Activated CD8-positive, alpha-beta T cell treated with anti-CD3 and anti-CD28 coated beads, Interleukin-2, amount 10 ng/mL, durations not matched to agents 7 days and 5 days (primary cell): ENCODE results near the gene PALB2. TPM values are rescaled to one million over a fixed set of nuclear protein-coding genes. Genes with fewer than 3 reads are reported as not detected.
"Not testable (repeated sequence)": the region's sequence is repeated elsewhere in the genome, so short reads cannot be mapped to it uniquely, and the experiment has no call there.

Experiments used
- ATAC-seq: fragments of 150-1000 bp; cut with Tn5 transposase; one replicate; pipeline ENCODE4 v1.10.0; 2021; ENCODE audit warnings: moderate library complexity
- CTCF ChIA-PET: fragments of 350-600 bp; sonication (Branson Sonifier 250); formaldehyde crosslinking; loops from one replicate; lab custom pipeline; 2021; ENCODE audit warnings: antibody characterized with exemption; lab: Charles Lee
- POLR2A ChIA-PET: fragments of 350-600 bp; sonication (Branson Sonifier 250); formaldehyde crosslinking; loops from one replicate; lab custom pipeline; 2021; ENCODE audit warnings: antibody characterized with exemption; lab: Charles Lee
- DNase-seq: peaks from one replicate; pipeline ENCODE4 v3.0.0-alpha.2; 2020
- H3K27ac Mint-ChIP-seq: one replicate; pipeline ENCODE4 v1.8.0; 2021; ENCODE audit warnings: mild to moderate bottlenecking, mixed read lengths
- H3K27me3 Mint-ChIP-seq: one replicate; pipeline ENCODE4 v1.8.0; 2021; ENCODE audit warnings: low read depth, mixed read lengths
- H3K36me3 Mint-ChIP-seq: one replicate; pipeline ENCODE4 v1.8.0; 2021; ENCODE audit warnings: low read depth, mixed read lengths
- H3K4me1 Mint-ChIP-seq: one replicate; pipeline ENCODE4 v1.8.0; 2021; ENCODE audit warnings: low read depth, mixed read lengths
- H3K4me3 Mint-ChIP-seq: one replicate; pipeline ENCODE4 v1.8.0; 2021; ENCODE audit warnings: mild to moderate bottlenecking, mixed read lengths
- H3K9me3 Mint-ChIP-seq: one replicate; pipeline ENCODE4 v1.8.0; 2022; ENCODE audit warnings: mixed read lengths; ENCODE audit not compliant: insufficient read depth
- total RNA-seq, 2 experiments: library from RNA; stranded (reverse); gene quantifications; one replicate each; pipeline ENCODE4 v1.2.3, GENCODE V29; 2021

Gene PALB2
- total RNA-seq, 2 experiments from 2014 or later, result 22.7 to 26.1 TPM

GRCh38 chr16:23597003-23597756 is 43.9 kb downstream of the PALB2 start:
- H3K4me1 Mint-ChIP-seq, result peaks cover 27% of the 10 kb centered on the region
- H3K9me3 Mint-ChIP-seq, result no peaks in the 10 kb centered on the region
- ATAC-seq (no peak), DNase-seq (peak; percentile 44)
- no peak overlapping the region for H3K4me3 Mint-ChIP-seq
- peaks cover 17% of the 10 kb centered on the region for H3K36me3 Mint-ChIP-seq
- ChIA-PET CTCF (interaction anchor here (0.5 to 2.3 kb wide), 32 partner anchors 8 to 573 kb away, joined by 3 to 15 read pairs (median 4); partner anchors contain the start of genes DCTN5, EARS2, PALB2 and UBFD1), POLR2A (interaction anchor here (0.9 to 1.4 kb wide), 3 partner anchors 36 to 44 kb away, joined by 3 to 5 read pairs (median 4); partner anchors contain the start of genes DCTN5, EARS2, PALB2 and UBFD1)
- no peaks in the 10 kb centered on the region for H3K27me3 Mint-ChIP-seq
- peak overlapping the region; percentile 60 for H3K27ac Mint-ChIP-seq

- Mint-ChIP-seq H3K9me3 (no peaks in the 10 kb centered on the region), H3K4me1 (peaks cover 29% of the 10 kb centered on the region), H3K36me3 (peaks cover 23% of the 10 kb centered on the region), H3K27me3 (no peaks in the 10 kb centered on the region), H3K27ac (peak within 1 kb of the TSS; percentile 80), H3K4me3 (peak within 1 kb of the TSS; percentile 89)
- CTCF ChIA-PET, result interaction anchor here (0.5 to 2.3 kb wide), 31 partner anchors 8 to 574 kb away, joined by 3 to 15 read pairs (median 4); partner anchors contain the start of genes DCTN5, EARS2, PALB2 and UBFD1
- POLR2A ChIA-PET, result interaction anchor here (0.9 to 1.4 kb wide), 3 partner anchors 35 to 45 kb away, joined by 3 to 5 read pairs (median 4); partner anchors contain the start of genes DCTN5, EARS2, PALB2 and UBFD1
- ATAC-seq (peak; percentile 99), DNase-seq (peak; percentile 93)
Measured at GRCh38 chr16:23595951-23596720, 45.0 kb downstream of the PALB2 start, which contains the start of gene NDUFAB1. TSS of gene NDUFAB1 (minus strand) at chr16:23596316. CDS start at chr16:23596290, 26 bp downstream.

GRCh38 chr16:23595246-23595950 is 45.7 kb downstream of the PALB2 start:
- Mint-ChIP-seq H3K36me3 (peaks cover 25% of the 10 kb centered on the region), H3K4me3 (peak overlapping the region; percentile 89), H3K9me3 (no peaks in the 10 kb centered on the region), H3K4me1 (peaks cover 29% of the 10 kb centered on the region), H3K27me3 (no peaks in the 10 kb centered on the region), H3K27ac (peak overlapping the region; percentile 75)
- ChIA-PET POLR2A (interaction anchor here (0.6 kb wide), 1 partner anchor 453 kb away, joined by 6 read pairs; no protein-coding TSS in a partner anchor), CTCF (no interaction called here)
- DNase-seq (peak; percentile 23), ATAC-seq (peak; percentile 30)

- Mint-ChIP-seq H3K4me1 (peaks cover 29% of the 10 kb centered on the region), H3K27ac (no peak overlapping the region), H3K4me3 (no peak overlapping the region), H3K27me3 (no peaks in the 10 kb centered on the region), H3K9me3 (no peaks in the 10 kb centered on the region), H3K36me3 (peaks cover 28% of the 10 kb centered on the region)
- DNase-seq (no peak), ATAC-seq (no peak)
- ChIA-PET CTCF (no interaction called here), POLR2A (no interaction called here)
Measured at GRCh38 chr16:23594186-23594585, 46.9 kb downstream of the PALB2 start.

GRCh38 chr16:23590181-23590580 is 50.9 kb downstream of the PALB2 start:
- Mint-ChIP-seq H3K36me3 (peaks cover 41% of the 10 kb centered on the region), H3K27me3 (no peaks in the 10 kb centered on the region), H3K9me3 (no peaks in the 10 kb centered on the region), H3K4me1 (peaks cover 17% of the 10 kb centered on the region), H3K27ac (no peak overlapping the region), H3K4me3 (no peak overlapping the region)
- ChIA-PET POLR2A (interaction anchor here (0.9 kb wide), 1 partner anchor 31 kb away, joined by 4 read pairs; no protein-coding TSS in a partner anchor), CTCF (no interaction called here)
- ATAC-seq, result no peak
- no peak for DNase-seq

GRCh38 chr16:23587726-23588125 is 53.4 kb downstream of the PALB2 start:
- DNase-seq (no peak), ATAC-seq (no peak)
- no peak overlapping the region for H3K4me3 Mint-ChIP-seq
- peak overlapping the region; percentile 43 for H3K27ac Mint-ChIP-seq
- H3K27me3 Mint-ChIP-seq, result no peaks in the 10 kb centered on the region
- peaks cover 2% of the 10 kb centered on the region for H3K4me1 Mint-ChIP-seq
- H3K36me3 Mint-ChIP-seq, result peaks cover 46% of the 10 kb centered on the region
- ChIA-PET CTCF (interaction anchor here (1.2 kb wide), 1 partner anchor 9 kb away, joined by 3 read pairs; no protein-coding TSS in a partner anchor), POLR2A (no interaction called here)
- H3K9me3 Mint-ChIP-seq, result no peaks in the 10 kb centered on the region

GRCh38 chr16:23584186-23585076 is 56.7 kb downstream of the PALB2 start:
- Mint-ChIP-seq H3K4me1 (no peaks in the 10 kb centered on the region), H3K27ac (peak overlapping the region; percentile 11)
- no peak for ATAC-seq

GRCh38 chr16:23583271-23583670 is 57.8 kb downstream of the PALB2 start:
- POLR2A ChIA-PET, H3K27me3 Mint-ChIP-seq, H3K4me3 Mint-ChIP-seq, H3K27ac Mint-ChIP-seq, ATAC-seq, DNase-seq, H3K9me3 Mint-ChIP-seq, H3K4me1 Mint-ChIP-seq, CTCF ChIA-PET: not testable (repeated sequence)
- H3K36me3 Mint-ChIP-seq, result peaks cover 43% of the 10 kb centered on the region

More at GRCh38 chr16:23584186-23585076, 56.7 kb downstream of the PALB2 start:
- CTCF ChIA-PET, result no interaction called here
- no peak overlapping the region for H3K4me3 Mint-ChIP-seq
- no peak for DNase-seq
- POLR2A ChIA-PET, result no interaction called here
- H3K36me3 Mint-ChIP-seq, result peaks cover 44% of the 10 kb centered on the region
- H3K9me3 Mint-ChIP-seq, result no peaks in the 10 kb centered on the region
- H3K27me3 Mint-ChIP-seq, result no peaks in the 10 kb centered on the region

GRCh38 chr16:23581764-23582163 is 59.3 kb downstream of the PALB2 start:
- no peak overlapping the region for H3K4me3 Mint-ChIP-seq
- H3K27me3 Mint-ChIP-seq, result no peaks in the 10 kb centered on the region
- no peak overlapping the region for H3K27ac Mint-ChIP-seq
- no peaks in the 10 kb centered on the region for H3K4me1 Mint-ChIP-seq
- ATAC-seq (no peak), DNase-seq (no peak)
- ChIA-PET POLR2A (no interaction called here), CTCF (interaction anchor here (1.2 kb wide), 1 partner anchor 15 kb away, joined by 3 read pairs; no protein-coding TSS in a partner anchor)
- no peaks in the 10 kb centered on the region for H3K9me3 Mint-ChIP-seq
- H3K36me3 Mint-ChIP-seq, result peaks cover 40% of the 10 kb centered on the region

GRCh38 chr16:23580391-23580790 is 60.7 kb downstream of the PALB2 start:
- ATAC-seq (no peak), DNase-seq (no peak)
- Mint-ChIP-seq H3K4me1 (no peaks in the 10 kb centered on the region), H3K36me3 (peaks cover 33% of the 10 kb centered on the region), H3K27ac (no peak overlapping the region), H3K27me3 (no peaks in the 10 kb centered on the region), H3K4me3 (no peak overlapping the region), H3K9me3 (no peaks in the 10 kb centered on the region)
- CTCF ChIA-PET, result interaction anchor here (0.7 kb wide), 1 partner anchor 16 kb away, joined by 3 read pairs; no protein-coding TSS in a partner anchor
- POLR2A ChIA-PET, result interaction anchor here (1.0 kb wide), 1 partner anchor 9 kb away, joined by 4 read pairs; no protein-coding TSS in a partner anchor
